SHP77 (cell line): ENCODE data around the gene RPS6KA2.
A peak's percentile ranks its signal among the peaks of the same experiment; 100 is the strongest.

ENCODE experiments used
- DNase-seq, 2 experiments: peaks; one replicate each; lab custom pipeline; 2025; lab: John Stamatoyannopoulos, UW

RPS6KA2 gene

GRCh38 chr6:166466178-166467122, 160.6 kb downstream of the RPS6KA2 start:
- no peak for DNase-seq

- no peak for DNase-seq
Measured at GRCh38 chr6:166465671-166466087, 161.4 kb downstream of the RPS6KA2 start.

- no peak for DNase-seq
Measured at GRCh38 chr6:166465003-166465399, 162.1 kb downstream of the RPS6KA2 start.

- DNase-seq: no peak
Measured at GRCh38 chr6:166464068-166465002, 162.7 kb downstream of the RPS6KA2 start.

- DNase-seq: no peak
Measured at GRCh38 chr6:166463359-166464067, 163.5 kb downstream of the RPS6KA2 start.

- no peak for DNase-seq
Measured at GRCh38 chr6:166462461-166463135, 164.5 kb downstream of the RPS6KA2 start.

GRCh38 chr6:166461821-166462460, 165.1 kb downstream of the RPS6KA2 start:
- no peak for DNase-seq

GRCh38 chr6:166460473-166461437, 166.3 kb downstream of the RPS6KA2 start:
- DNase-seq: no peak

- DNase-seq: no peak
Measured at GRCh38 chr6:166459906-166460305, 167.1 kb downstream of the RPS6KA2 start.

- DNase-seq: no peak
Measured at GRCh38 chr6:166459272-166459671, 167.8 kb downstream of the RPS6KA2 start.

- peak in 1 of 2 experiments; percentile 2 for DNase-seq
Measured at GRCh38 chr6:166456395-166457156, 170.5 kb downstream of the RPS6KA2 start.

- DNase-seq: no peak
Measured at GRCh38 chr6:166454692-166455515, 172.1 kb downstream of the RPS6KA2 start.

GRCh38 chr6:166453651-166454050, 173.4 kb downstream of the RPS6KA2 start:
- DNase-seq: no peak

- DNase-seq: no peak
Measured at GRCh38 chr6:166450167-166450873, 176.7 kb downstream of the RPS6KA2 start.

- no peak for DNase-seq
Measured at GRCh38 chr6:166449641-166450040, 177.4 kb downstream of the RPS6KA2 start.

GRCh38 chr6:166449036-166449435, 178.0 kb downstream of the RPS6KA2 start:
- DNase-seq: no peak

- DNase-seq: no peak
Measured at GRCh38 chr6:166448432-166448831, 178.6 kb downstream of the RPS6KA2 start.
